GM19395 (cell line): ENCODE data around the gene KPNA5.

Experiments
- ATAC-seq: cut with Tn5 transposase; IDR thresholded peaks from one replicate; pipeline ENCODE4 v1.9.1; 2021; ENCODE audit warnings: mild to moderate bottlenecking, moderate library complexity; ENCODE audit not compliant: unreplicated experiment

The KPNA5 gene

GRCh38 chr6:116779573-116780164, 98.7 kb downstream of the KPNA5 start:
- no peak for ATAC-seq

GRCh38 chr6:116783852-116784251, 102.8 kb downstream of the KPNA5 start:
- no peak for ATAC-seq
